ENCODE data around the gene CWH43.
"Not testable (repeated sequence)": the region's sequence is repeated elsewhere in the genome, so short reads cannot be mapped to it uniquely, and the experiment has no call there.

Gene CWH43

DNA sequence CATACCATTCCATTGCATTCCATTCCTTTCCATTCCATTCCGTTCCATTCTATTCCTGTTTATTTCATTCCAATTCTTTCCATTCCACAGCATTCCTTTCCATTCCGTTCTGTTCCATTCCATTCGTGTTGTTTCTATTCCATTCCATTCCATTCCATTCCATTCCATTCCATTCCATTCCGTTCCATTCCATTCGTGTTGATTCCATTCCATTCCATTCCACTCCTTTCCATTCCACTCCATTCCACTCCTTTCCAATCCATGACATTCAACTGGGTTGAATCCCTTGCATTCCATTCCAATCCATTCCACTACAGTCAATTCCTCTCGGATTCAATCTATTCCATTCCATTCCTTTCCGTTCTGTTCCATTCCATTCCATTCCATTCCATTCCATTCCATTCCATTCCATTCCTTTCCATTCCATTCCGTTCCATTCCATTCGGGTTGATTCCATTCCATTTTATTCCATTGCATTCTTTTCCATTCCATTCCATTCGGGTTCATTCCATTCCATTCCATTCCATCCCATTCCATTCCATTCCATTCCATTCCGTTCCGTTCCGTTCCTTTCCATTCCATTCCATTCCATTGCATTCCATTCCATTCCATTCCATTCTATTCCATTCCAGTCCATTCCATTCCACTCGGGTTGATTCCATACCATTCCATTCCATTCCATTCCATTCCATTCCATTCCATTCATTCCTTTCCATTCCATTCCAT lies 112.1 kb downstream of the CWH43 start:
- FAIRE-seq = not testable (repeated sequence)

DNA sequence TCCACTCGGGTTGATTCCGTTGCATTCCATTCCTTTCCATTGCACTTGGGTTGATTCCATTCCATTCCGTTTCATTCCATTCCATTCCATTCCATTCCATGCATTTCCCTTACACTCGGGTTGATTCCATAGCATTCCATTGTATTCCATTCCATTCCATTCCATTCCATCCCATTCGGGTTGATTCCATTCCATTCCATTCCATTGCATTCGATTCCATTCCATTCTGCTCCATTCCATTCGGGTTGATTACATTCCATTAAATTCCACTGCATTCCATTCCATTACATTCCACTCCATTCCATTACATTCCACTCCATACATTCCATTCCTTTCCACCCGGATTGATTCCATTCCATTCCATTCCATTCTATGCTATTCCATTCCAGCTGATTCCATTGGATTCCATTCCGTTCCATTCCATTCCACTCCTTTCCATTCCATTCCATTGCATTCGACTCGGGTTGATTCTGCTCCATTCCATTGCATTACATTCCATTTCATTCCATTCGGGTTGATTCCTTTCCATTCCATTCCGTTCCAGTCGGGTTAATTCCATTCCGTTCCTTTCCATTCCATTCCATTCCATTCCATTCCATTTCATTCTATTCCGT lies 113.9 kb downstream of the CWH43 start:
- not testable (repeated sequence) for FAIRE-seq

DNA sequence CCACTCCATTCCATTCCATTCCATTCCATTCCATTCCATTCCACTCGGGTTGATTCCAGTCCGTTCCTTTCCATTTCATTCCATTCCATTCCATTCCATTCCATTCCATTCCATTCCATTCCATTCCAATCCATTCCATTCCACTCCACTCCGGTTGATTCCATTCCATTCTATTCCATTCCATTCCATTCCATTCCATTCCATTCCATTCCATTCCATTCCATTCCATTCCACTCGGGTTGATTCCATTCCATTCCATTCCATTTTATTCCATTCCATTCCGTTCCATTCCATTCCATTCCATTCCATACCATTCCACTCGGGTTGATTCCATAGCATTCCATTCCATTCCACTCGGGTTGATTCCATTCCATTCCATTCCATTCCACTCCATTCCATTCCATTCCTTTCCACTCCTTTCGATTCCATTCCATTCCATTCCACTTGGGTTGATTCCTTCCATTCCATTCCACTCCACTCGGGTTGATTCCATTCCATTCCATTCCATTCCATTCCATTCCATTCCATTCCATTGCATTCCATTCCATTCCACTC lies 116.3 kb downstream of the CWH43 start:
- not testable (repeated sequence) for FAIRE-seq

DNA sequence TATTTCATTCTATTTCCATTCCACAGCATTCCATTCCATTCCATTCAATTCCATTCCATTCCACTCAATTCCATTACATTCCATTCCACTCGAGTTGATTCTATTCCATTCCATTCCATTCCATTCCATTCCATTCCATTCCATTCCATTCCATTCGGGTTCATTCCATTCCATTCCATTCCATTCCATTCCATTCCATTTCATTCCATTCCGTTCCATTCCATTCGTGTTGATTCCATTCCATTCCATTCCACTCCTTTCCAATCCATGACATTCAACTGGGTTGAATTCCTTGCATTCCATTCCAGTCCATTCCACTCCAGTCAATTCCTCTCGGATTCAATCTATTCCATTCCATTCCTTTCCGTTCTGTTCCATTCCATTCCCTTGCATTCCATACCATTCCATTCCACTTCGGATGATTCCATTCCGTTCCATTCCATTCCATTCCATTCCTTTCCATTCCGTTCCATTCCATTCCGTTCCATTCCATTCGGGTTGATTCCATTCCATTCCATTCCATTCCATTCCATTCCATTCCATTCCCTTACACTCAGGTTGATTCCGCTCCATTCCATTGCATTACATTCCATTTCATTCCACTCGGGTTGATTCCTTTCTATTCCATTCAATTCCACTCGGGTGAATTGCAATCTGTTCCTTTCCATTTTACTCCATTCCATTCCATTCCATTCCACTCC lies 117.5 kb downstream of the CWH43 start:
- not testable (repeated sequence) for FAIRE-seq

DNA sequence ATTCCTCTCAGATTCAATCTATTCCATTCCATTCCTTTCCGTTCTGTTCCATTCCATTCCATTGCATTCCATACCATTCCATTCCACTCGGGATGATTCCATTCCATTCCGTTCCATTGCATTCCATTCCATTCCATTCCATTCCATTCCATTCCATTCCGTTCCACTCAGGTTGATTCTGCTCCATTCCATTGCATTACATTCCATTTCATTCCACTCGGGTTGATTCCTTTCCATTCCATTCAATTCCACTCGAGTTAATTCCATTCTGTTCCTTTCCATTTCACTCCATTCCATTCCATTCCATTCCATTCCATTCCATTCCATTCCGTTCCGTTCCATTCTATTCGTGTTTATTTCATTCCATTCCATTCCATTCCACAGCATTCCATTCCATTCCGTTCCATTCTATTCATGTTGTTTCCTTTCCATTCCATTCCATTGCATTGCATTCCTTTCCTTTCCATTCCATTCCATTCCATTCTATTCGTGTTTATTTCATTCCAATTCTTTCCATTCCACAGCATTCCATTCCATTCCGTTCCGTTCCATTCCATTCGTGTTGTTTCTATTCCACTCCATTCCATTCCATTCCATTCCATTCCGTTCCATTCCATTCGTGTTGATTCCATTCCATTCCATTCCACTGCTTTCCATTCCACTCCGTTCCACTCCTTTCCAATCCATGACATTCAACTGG lies 118.3 kb downstream of the CWH43 start:
- FAIRE-seq = not testable (repeated sequence)

DNA sequence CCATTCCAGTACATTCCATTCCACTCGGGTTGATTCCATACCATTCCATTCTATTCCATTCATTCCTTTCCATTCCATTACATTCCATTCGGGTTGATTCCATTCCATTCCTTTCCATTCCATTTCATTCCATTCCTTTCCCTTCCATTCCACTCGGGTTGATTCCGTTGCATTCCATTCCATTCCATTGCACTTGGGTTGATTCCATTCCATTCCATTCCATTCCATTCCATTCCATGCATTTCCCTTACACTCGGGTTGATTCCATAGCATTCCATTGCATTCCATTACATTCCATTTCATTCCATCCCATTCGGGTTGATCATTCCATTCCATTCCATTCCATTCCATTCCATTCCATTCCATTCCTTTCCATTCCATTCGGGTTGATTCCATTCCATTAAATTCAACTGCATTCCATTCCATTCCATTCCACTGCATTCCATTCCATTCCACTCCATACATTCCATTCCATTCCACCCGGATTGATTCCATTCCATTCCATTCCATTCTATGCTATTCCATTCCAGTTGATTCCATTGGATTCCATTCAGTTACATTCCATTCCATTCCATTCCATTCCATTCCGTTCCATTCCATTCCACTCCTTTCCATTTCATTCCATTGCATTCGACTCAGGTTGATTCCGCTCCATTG lies 119.3 kb downstream of the CWH43 start:
- FAIRE-seq = not testable (repeated sequence)

DNA sequence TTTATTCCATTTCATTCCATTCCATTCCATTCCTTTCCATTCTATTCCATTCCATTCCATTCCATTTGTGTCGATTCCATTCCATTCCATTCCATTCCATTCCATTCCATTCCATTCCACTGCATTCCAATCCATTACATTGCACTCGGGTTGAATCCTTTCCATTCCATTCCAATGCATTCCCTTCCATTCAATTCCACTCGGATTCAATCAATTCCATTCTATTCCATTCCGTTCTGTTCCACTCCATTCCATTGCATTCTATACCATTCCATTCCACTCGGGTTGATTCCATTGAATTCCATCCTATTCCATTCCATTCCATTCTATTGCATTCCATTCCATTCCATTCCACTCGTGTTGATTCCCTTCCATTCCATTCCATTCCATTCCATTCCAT lies 121.2 kb downstream of the CWH43 start:
- not testable (repeated sequence) for FAIRE-seq

DNA sequence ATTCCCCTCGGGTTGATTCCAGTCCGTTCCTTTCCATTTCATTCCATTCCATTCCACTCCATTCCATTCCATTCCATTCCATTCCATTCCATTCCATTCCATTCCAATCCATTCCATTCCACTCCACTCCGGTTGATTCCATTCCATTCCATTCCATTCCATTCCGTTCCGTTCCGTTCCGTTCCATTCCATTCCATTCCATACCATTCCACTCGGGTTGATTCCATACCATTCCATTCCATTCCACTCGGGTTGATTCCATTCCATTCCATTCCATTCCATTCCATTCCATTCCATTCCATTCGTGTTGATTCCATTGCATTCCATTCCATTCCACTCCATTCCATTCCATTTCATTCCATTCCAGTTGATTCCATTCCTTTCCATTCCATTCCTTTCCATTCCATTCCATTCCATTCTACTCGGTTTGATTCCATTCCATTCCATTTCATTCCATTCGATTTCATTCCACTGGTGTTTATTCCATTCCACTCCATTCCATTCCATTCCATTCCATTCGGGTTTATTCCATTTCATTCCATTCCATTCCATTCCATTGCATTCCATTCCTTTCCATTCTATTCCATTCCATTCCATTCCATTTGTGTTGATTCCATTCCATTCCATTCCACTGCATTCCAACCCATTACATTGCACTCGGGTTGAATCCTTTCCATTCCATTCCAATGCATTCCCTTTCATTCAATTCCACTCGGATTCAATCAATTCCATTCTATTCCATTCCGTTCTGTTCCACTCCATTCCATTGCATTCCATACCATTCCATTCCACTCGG lies 122.3 kb downstream of the CWH43 start:
- not testable (repeated sequence) for FAIRE-seq

DNA sequence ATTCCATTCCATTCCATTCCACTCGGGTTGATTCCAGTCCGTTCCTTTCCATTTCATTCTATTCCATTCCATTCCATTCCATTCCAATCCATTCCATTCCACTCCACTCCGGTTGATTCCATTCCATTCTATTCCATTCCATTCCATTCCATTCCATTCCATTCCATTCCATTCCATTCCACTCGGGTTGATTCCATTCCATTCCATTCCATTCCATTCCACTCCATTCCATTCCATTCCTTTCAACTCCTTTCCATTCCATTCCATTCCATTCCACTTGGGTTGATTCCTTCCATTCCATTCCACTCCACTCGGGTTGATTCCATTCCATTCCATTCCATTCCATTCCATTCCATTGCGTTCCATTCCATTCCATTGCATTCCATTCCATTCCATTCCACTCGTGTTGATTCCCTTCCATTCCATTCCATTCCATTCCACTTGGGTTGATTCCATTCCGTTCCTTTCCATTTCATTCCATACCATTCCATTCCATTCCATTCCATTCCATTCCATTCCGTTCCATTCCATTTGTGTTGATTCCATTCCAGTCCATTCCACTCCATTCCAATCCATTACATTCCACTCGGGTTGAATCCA lies 123.6 kb downstream of the CWH43 start:
- FAIRE-seq = not testable (repeated sequence)

DNA sequence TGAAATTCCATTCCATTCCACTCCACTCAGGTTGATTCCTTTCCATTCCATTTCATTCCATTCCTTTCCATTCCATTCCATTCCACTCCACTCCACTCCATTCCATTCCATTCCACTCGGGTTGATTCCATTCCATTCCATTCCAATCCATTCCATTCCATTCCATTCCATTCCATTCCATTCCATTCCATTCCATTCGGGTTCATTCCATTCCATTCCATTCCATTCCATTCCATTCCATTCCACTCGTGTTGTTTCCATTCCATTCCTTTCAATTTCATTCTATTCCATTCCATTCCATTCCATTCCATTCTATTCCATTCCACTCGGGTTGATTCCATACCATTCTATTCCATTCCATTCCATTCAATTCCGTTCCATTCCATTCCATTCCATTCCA lies 124.5 kb downstream of the CWH43 start:
- not testable (repeated sequence) for FAIRE-seq
